A172 (cell line): ENCODE measurements around the gene NUP153. TPM values are rescaled to one million over a fixed set of nuclear protein-coding genes. Genes with fewer than 3 reads are reported as not detected.
"Not testable (repeated sequence)": the region's sequence is repeated elsewhere in the genome, so short reads cannot be mapped to it uniquely, and the experiment has no call there.

ENCODE experiments used
- DNase-seq: peaks from one replicate; pipeline ENCODE4 v3.0.0-alpha.2; 2015; ENCODE audit warnings: low spot score
- total RNA-seq: library from RNA; depleted of rRNA; stranded (reverse); fragments of >200 nt; shearing (Covaris generic); gene quantifications from 2 replicates; pipeline ENCODE4 v1.2.3, GENCODE V29; 2014

NUP153 gene
- total RNA-seq, 1 experiment from 2014 or later, result 40.4 TPM

DNA sequence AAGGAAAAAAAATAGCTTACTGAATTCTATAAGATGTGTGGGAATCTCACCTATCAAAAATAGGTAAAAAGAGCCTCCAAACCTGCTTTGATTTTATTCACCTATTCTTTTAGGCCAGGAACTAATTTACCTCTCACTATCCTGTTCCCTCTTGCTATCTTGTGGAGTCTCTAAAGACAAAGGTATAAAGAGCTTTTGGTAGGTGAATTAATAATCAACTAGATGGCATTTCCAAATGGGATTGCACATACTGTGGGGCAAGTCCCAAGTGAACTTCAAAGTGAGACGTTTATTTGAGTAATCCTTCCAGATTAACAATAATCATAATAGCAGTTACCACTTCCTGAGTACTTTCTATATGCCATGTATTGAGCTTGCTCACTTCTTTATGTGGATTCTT, 103.8 kb downstream of the NUP153 start:
- DNase-seq, result no peak

DNA sequence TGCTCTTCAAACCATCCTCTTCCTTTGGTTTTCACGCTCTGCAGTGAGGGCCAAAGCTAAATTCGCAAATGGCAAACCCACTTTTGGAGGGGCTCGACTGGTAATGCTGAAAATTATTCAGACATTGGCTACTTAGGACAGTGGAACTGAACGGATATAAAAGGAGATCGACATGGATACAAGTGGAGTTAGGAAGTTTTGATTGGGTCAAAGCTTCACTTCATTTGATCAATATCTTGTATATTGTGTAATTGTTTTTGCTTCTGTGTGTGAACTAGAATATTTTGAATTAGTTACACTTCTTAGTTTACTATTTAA, 105.4 kb downstream of the NUP153 start:
- DNase-seq, result no peak

DNA sequence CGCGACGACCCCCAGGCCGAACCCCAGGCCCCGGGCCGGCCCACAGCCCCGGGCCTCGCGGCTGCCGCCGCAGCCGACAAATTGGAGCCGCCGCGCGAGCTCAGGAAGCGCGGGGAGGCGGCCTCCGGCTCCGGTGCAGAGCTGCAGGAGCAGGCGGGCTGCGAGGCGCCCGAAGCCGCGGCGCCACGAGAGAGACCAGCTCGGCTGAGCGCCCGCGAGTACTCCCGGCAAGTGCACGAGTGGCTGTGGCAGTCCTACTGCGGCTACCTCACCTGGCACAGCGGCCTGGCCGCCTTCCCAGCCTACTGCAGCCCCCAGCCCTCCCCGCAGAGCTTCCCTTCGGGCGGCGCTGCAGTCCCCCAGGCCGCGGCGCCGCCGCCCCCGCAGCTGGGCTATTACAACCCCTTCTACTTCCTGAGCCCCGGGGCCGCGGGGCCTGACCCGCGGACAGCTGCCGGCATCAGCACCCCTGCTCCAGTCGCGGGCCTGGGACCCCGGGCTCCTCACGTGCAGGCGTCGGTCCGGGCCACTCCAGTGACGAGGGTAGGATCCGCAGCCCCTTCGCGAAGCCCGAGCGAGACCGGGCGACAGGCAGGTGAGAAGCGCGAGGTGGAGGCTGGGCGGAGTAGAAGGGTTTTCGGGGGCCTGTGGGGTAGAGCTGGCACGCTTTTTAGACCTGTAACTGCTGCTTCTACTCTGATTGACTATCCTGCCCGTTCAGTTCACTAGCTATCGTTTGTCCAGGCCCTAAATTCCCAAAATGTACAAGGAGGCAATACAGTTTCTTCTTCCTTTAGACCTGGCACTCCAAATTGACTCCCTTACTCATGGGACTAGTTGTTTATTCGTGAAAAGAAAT, 106.0 kb downstream of the NUP153 start:
- peak; percentile 5 for DNase-seq

DNA sequence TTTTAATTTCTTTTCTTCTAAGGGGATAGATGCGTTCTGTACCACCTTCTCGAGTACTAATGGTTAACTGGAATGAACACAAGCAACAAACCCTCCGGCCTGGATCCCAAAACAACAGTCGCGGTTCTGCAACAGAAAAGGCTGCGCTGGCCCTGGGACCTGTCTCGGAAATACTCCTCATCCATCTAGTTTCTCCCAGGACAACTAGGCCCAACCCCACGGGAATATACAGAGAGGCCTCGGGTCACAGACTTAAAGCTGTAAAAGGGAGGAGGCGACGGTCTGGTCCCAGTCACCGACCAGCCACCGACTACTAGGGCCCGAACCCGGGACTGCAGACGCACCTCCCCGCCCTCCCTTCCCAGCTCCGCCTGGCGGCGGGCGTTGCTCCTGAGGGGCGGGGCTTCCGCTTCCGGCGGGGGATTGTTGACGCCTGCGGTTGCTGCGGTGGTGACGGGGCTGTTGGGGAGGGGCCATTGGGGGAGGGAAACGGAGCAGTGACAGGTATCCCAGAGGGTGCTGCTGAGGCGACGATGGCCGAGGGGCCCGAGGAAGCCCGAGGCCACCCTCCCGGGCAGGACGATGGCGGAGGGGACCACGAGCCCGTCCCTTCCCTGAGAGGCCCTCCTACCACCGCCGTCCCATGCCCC, 106.7 kb downstream of the NUP153 start, which contains the start of gene FAM8A1:
Gene FAM8A1, plus strand, starts transcription at position 426 of the 650 bp plus-strand sequence. Its CDS starts 108 bp downstream, at position 534.
- peak; percentile 77 for DNase-seq

DNA sequence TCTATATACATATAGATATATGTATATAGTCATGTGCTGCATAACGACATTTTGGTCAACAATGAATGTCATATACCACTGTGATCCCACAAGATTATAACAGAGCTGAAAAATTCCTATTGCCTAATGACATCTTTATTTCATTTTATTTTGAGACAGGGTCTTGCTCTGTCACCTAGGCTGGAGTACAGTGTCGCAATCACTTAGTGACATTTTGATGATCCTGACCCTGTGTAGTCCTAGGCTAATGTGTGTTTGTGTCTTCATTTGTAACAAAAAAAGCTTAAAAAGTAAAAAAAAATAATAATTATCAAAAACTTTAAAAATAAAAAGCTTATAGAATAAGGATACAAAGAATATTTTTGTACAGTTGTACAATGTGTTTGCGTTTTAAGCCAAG, 110.6 kb downstream of the NUP153 start:
- no peak for DNase-seq

DNA sequence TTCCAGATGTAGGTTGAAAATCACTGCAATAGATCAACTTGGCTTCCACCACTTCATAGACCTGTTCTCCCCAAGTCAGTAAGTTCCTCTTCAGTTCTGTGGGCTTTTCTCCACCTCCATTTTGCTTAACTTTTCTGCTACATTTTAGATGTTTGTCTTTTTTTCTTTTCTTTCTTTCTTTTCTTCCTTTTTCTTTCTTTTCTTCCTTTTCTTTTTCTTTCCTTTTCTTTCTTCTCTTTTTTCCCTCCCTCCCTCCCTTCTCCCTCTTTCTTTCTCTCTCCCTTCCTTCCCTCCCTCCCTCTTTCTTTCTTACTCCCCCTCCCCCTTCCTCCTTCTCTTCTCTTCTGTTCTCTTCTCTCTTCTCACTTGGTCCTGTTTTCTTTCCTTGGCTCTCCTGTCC, 113.5 kb downstream of the NUP153 start:
- DNase-seq, result no peak

DNA sequence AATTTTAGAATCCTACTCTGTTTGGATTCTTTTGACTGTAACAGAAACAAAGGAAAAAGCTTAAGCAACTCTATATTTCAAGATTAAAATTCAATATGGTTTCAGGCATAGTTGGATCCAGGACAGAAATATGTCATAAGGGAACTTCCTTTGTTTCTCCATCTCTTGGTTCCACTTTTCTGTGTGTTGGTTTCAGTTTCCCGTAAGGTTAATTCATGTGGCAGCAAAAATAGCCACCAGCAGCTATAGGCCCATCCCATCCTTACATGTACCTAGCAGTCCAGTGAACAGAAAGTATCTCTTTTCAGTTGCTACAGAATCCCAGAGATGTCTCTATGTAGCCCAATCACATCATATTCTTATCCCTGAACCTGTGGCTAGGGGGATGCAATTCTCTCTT, 115.4 kb downstream of the NUP153 start:
- DNase-seq, result no peak

DNA sequence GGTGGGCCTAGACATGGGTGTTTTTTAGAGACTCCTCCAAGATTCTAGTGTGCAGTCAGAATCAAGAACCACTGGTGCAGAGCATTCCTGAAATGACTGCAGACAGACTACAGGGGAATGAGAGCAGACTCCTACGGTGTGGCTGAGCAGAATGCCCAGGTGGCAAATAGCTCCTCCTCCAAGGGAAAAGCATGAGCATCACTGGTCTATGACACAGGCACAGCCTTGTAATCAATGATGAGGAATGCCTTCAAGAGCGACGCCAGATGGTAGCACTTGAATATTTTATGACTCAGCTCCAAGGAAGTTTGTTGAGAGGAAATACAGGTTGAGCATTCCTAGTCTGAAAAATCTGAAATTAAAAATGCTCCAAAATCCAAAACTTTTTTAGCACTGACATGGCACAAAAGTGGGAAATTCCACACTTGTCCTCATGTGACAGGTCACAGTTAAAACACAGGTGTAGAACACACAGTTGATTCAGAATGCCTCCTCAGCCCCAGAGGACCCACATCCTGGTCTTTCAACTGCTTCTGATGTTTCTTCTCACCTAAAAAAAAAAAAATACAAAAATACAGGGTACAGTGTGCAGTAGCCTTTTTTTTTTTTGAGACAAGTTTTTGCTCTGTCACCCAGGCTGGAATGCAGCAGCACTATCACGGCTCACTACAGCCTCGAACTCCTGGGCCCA, 117.2 kb downstream of the NUP153 start:
- peak; percentile 94 for DNase-seq

DNA sequence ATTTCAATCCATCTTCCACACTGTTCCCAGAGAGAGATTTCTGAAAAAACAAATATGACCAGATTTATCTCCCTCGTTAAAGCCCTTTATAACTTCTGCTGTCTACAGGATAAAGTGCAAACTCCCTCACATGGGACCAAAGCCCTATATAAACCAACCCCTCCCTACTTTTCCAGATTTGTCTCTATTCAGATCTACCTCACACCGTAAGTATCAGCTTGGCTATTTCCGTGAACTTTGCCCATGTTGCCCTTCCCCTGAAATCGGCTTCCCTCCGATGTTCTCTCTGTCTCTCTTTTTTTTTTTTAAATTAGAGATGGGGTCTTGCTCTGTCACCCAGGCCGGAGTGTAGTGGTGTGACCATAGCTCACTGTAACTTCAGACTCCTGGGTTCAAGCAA, 118.7 kb downstream of the NUP153 start:
- DNase-seq, result no peak

DNA sequence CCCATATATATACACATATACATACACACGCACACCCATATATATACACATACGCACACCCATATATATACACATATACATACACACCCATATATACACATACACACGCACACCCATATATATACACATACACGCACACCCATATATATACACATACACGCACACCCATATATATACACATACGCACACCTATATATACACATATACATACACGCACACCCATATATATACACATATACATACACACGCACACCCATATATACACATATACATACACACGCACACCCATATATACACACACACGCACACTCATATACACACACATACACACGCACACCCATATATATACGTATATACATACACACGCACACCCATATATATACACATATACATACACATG, 120.1 kb downstream of the NUP153 start:
- not testable (repeated sequence) for DNase-seq

DNA sequence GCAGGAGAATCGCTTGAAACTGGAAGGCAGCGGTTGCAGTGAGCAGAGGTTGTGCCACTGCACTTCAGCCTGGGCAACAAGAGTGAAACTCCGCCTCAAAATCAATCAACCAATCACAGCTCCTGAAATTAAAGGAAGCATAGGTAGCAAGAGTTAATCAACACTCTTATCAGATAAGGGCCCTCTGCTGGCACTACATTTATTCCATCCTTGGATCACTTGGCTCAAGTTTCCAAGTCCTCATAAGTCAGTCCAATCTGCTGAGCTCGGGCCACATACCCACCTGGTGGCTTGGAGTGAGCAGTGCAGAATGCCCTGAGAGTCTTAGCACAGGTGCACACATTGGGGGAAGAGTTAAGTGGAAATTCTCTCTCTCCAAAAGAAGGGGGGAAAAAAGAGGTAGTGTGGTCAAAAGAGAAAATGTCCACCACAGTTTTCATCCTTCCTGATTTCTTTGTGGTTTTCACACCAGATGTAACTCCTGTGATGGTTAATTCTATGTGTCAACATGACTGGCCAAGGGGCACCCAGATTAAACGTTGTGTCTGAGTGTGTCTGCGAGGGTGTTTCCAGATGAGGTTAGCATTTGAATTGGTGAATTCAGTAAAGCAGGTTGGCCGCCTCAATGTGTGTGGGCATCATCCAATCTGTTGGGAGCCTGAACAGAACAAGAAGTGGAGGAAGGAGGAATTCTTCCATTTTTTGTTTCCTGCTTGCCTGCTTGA, 120.8 kb downstream of the NUP153 start:
- DNase-seq, result peak; percentile 43

DNA sequence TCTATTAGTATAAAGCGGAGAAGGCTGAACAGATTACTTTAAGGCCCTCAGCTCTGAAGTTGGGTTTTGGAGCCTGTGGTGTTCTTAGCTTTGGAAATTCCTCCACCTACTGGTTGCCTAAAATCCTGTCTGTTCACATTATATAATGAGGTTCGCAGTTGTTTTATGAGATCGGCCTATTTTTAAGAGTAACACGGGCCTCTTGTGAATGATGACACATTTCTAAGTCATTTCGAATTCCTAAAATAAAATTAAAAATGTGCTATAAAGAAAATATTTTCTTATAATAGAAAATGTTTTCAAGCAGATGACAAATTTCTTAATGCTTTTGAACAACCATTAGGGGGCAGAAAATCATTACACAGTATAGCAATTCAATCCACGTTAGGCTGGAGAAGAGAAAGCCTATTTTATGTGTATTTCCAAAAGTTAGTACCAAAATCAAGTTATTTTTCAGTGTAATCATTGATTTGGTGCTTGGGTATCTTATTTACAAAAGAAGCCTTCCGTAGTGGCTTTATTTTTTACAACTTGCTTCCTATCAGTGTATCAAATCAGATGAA, 122.4 kb downstream of the NUP153 start:
- peak; percentile 68 for DNase-seq

DNA sequence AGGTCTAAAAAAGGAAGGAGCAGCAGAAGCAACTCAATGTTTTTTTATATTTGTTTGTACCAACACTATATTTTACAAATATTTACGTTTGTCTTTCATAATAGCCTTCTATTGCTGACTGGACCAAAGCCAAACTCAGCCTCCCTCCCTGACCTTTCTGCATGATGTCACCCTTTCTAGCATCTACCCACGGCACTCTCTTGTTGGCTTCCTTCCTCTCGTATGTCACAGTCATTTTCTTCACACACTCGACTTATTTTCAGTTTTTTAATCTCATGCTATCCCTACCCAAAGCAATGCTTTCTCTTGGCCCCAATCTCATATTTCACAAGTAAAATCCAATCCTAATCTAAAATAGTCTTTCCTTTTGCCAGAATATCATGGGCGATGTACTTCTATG, 122.9 kb downstream of the NUP153 start:
- DNase-seq, result no peak

DNA sequence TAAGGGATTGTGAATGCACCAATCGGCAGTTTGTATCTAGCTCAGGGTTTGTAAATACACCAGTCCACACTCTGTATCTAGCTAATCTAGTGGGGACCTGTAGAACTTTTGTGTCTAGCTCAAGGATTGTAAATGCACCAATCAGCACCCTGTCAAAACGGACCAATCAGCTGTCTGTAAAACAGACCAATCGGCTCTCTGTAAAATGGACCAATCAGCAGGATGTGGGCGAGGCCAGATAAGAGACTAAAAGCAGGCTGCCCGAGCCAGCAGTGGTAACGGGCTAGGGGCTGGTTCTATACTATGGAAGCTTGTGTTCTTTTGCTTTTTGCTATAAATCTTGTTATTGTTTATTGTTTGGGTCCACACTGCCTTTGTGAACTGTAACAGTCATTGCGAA, 125.4 kb downstream of the NUP153 start:
- not testable (repeated sequence) for DNase-seq

DNA sequence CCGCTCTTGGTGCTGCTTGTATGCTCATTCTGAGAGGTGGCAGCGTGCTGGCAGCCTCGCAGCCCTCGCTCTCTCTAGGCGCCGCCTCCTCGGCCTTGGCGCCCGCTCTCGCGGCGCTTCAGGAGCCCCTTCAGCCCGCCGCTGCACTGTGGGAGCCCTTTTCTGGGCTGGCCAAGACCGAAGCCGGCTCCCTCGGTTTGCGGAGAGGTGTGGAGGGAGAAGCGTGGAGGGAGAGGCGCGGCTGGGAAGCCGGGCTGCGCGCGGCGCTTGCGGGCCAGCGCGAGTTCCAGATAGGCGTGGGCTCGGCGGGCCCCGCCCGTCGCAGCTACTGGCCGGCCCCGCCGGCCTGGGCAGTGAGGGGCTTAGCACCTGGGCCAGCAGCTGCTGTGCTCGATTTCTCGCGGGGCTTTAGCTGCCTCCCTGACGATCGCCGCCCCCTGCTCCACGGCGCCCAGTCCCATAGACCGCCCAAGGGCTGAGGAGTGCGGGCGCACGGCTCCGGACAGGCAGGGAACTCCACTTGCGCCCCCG, 126.1 kb downstream of the NUP153 start:
- DNase-seq, result no peak

DNA sequence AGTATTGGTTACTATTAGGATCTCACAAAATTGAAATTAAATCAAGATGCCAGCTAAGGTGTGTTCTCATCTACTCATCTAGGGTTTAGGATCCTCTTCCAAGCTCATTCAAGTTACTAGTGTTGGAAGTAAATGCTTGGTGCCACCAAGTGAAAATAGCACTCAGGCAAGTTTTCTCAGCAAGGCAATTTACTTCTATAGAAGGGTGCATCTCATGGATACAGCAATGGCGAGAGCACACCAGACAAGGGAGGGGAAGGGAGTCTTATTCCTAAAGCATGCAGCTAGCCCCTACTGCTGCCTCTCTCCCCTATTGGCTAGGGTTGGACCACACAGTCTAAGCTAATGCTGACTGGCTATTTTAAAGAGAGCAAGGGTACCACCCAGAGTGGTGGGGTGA, 129.7 kb downstream of the NUP153 start:
- no peak for DNase-seq

DNA sequence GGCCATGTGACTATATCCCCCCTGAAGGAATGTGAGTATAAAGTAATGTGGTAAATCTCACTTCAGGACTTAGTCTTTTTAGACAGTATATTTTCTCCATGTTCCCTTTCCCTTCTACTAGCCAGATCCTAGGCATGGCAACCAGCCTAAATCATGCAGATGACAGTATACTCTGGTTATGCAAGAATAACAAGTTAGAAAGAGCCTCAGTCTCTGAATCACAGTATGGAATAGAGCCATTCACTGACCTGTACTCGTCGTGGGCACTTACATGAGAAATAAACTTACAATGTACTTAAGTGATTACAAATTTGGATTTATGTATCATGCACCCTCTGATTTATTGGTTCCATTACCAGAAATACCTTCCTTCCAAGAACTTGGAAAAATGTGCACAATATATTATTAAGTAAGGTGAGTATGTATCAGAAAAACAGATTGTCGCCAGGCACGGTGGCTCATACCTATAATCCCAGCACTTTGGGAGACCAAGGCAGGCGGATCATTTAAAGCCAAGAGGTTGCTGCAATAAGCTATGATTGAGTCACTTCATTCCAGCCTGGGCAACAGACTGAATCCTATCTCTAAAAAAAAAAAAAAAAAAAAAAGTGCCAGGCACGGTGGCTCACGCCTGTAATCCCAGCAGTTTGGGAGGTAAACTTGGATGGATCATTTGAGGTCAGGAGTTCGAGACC, 131.7 kb downstream of the NUP153 start:
- peak; percentile 13 for DNase-seq

DNA sequence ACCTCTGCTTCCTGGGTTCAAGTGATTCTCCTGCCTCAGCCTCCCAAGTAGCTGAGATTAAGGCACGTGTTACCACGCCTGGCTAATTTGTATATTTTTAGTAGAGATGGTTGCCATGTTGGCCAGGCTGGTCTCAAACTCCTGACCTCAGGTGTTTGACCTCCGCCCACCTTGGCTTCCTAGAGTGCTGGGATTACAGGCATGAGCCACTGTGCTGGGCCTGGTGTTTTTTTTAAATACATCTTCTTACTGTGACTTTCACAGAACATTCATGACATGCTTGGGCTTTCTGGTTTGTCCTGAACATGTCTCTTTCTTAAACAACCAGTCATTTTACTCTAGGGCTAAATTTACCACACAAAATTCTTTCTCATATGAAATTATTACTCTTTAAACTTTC, 141.3 kb downstream of the NUP153 start:
- DNase-seq, result no peak
